Measurements from ENCODE around the gene REXO1. TPM values are rescaled to one million over a fixed set of nuclear protein-coding genes. Genes with fewer than 3 reads are reported as not detected.

The REXO1 gene
- polyA plus RNA-seq, 3 donors: 29.2 to 35.8 (median 30.0) TPM

- no peak for DNase-seq
These were observed 31.6 kb downstream of the REXO1 start for GRCh38 chr19:1816530-1817298.

DNA sequence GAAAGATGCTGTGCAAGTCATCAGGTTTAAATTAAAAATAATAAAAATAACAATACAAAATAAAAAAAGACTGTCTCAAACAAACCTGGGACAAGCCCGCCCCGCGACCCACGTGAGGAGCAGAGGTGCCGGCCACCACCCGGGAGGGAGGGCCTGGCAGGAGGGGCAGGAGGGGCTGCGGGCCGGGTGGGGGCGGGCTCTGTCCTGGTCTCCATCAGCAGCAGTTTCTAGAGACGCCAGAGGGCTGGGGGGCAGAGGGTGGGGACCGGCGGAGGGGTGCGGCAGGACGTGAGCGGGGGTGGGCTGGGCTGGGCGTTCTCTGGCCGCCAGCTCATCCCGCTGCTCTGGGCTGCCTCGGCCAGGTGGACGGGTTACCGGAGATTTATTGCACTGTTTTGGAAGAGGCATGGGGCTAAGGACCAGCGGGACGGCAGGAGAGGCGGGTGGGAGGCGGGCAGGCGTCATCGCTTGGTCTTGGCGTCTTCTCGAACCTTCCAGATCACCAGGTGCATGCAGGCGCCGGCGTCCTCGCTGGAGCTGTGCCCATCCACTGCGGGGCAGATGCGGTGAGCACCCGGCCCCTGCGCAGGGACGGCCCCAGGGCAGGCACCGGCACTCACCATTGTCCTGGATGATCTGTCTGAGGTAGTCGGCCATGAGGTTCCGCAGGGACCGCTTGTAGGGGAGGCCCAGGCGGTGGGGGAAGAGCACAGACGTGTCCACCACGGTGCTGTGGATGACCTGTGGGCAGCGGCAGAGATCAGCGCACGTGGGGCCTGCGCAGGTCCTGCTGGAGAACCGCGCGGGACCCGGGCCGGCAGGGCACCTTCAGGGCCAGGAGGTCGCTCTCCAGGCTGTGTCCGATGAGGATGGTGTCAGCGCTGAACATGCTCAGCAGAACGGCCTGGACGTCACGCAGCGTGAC, 32.4 kb downstream of the REXO1 start:
- no peak for DNase-seq

- DNase-seq: no peak
These were observed 33.3 kb downstream of the REXO1 start for GRCh38 chr19:1814833-1815604.

GRCh38 chr19:1814391-1814790, 33.9 kb downstream of the REXO1 start:
- DNase-seq: no peak

GRCh38 chr19:1813192-1814182, 34.8 kb downstream of the REXO1 start:
- no peak for DNase-seq

DNA sequence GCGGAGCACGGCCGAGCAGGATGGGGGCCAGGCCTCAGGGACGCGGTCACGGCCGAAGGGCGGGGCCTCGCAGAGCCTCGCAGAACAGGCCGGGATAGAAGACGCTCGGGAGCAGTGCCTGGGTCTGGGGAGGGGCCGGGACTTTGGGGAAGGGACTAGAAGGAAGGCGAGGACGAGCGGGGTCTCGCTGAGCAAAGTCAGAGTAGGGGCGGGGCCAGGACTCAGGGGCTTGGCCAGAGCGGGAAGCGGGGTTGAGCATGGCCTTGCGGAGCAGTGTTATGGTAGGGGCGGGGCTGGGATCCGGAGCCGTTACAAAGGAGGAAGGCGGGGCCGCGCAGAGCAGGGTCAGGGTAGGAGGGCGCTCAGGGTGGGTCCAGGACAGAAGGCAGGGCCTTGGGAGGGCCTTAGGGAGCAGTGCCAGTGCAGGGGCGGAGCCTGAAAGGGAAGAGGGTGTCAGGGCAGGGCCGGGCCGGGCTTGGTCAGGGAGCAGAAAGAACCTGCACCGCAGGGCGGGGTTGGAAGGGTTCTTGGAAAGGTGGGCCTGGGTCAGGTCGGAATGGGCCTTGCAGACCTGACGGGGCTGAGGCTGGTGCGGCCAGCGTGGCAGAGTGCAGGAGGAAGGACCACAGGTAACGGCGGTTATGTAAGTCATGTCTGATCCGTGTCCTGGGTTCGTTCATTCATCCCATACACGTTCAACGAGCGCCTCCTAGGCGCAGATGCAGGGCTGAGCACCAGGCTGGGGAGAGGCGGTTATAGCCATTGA, 35.7 kb downstream of the REXO1 start:
- peak; percentile 81 for DNase-seq

DNA sequence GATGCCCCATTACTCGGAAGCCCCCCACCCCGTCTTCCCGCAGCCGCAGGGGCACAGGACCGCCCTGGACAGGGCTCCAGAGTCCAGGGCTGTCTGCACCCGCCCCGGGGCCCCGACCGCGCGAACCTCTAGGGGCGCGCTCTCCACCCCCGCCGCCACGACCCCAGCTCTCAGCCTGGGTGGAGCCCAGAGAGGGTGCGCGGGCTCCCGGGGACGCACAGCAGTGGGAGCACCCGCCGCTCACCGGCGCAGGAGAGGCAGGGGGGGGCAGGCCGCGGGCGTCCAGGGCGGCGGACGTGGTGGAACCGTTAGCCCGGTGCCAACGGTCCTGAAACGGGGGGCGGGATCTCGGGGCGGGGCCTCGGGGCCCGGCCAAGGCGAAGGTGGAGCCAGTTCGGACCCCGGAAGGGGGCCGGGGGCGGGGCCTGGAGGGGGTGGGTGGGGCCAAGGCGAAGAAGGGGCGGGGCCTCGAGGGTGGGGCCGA, 36.3 kb downstream of the REXO1 start, which contains the start of gene ATP8B3:
Gene ATP8B3 (minus strand): TSS at position 335 of the 484 bp plus-strand sequence. CDS start 540 bp downstream, outside the sequence.
- no peak for DNase-seq

DNA sequence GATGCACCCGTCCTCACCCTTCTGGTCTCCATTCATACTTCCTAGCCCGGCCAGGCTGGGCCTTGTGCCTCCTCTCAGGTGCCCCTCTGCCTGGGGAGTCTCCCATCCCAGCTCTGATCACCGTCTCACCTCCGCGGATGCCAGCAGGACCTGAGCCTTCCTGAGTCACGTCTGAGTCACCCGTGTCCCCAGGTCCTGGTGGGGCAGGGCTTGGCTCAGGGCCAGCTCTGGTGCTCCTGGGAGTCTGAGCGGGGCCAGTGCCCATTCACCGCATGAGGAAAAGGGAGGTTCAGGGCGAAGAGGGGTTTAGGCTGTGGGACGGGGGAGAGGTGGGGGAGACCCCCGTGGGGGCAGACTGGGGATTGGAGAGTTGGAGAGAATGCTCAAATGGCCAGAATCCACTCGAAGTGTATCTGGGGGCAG, 36.8 kb downstream of the REXO1 start:
- no peak for DNase-seq

DNA sequence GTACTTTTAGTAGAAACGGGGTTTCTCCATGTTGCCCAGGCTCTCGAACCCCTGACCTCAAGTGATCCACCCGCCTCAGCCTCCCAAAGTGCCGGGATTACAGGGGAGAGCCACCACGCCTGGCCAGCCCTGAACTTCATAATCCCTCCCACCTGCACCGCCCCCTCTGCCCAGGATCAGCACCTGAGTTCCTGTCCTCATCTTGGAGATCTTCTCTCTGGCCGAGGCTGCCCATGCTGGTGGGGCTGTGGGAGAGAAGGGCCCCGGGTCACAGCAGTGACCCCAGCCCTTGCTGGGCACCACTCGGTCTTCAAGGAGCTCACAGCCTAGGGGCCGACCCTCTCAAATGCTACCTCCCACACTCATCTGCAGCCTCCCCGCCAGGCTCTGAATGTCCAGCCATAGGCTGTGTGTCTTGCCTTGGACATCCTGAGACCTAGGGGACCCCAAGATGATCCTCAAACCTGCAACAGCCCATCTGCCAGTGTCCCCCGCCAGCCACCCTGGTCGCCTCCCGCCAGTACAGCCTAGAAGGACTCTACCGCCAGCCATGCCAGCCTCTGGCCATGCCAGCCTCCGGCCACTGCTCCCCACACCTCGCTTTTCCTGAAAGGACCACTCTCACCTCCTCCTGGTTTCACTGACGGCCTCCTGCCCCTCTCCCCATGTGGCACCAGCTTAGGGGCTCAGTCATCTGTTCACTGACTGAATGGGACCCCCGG, 37.7 kb downstream of the REXO1 start:
- DNase-seq: no peak

DNA sequence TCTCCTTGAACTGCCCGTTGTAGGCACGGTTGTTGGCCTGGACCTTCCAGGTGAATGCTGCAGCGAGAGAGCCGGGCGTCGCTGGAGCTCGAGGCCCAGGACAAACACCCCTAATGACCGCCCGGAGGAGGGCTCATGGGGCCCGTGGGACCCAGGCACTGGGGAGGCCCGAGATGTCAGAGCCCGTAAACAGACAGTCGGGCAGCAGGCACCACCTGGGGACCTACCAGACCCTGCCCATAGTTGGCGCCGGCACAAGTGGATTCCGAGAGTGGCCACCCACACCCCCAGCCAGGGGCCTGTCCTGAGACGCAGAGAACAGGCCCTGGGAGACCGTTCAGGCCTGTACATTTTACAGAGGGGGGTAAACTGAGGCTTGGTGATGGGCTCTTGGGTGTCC, 38.6 kb downstream of the REXO1 start:
- no peak for DNase-seq

DNA sequence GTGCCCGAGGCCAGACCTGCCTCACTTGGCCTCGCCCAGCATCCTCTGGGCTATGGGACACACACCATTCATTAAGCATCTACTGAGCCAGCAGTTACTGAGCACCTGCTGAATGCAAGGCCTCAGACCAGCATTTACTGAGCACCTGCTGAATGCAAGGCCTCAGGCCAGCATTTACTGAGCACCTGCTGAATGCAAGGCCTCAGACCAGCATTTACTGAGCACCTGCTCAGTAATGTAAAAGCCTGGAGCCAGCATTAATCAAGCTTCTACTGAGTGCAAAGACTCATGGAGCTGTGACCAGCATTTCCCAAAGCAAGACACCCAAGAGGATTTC, 39.9 kb downstream of the REXO1 start:
- DNase-seq: no peak

DNA sequence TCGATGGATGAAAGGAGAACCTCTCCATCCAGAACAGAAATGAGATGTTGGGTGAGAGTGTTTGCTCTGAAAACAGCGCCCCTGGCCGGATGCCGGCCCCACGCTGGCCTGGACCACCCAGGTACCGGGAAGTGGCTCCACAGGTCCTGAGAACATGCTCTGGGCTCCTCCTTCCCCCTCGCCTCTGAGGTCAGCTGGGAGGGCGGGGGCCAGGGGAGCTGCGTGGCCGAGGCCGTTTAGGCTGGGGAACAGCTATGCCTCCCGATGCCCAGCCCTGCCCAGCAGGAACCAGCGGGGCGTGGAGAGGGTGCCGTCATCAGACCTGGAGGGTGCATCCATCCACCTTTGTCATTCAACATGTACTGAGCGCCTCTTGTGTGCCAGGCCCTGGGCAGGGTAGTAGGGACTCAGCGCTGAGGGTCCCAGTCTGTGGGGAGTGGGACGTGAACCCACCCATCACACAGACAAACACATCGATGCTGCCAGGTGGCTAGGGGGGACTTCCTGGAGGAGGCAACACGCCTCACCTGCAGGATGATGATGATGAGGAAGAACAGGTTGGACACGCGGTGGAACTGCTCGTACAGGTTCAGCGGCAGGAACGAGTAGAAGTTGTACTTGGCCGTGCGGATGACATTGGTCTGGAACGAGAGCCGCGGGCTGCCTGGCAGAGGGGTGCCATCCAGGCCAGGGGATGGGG, 40.4 kb downstream of the REXO1 start:
- DNase-seq: no peak

- DNase-seq: no peak
These were observed 41.1 kb downstream of the REXO1 start for GRCh38 chr19:1807030-1807694.

GRCh38 chr19:1806184-1807029, 41.9 kb downstream of the REXO1 start:
- DNase-seq: no peak

- no peak for DNase-seq
These were observed 42.7 kb downstream of the REXO1 start for GRCh38 chr19:1805401-1806183.

GRCh38 chr19:1804858-1805257, 43.4 kb downstream of the REXO1 start:
- DNase-seq: no peak

All from renal pelvis (tissue), 4 donors.